HepG2 (cell line): ENCODE measurements around the gene MAP3K1. TPM values are rescaled to one million over a fixed set of nuclear protein-coding genes. Genes with fewer than 3 reads are reported as not detected.

Experiments used
- ARNTL ChIP-seq: sonication (generic); formaldehyde crosslinking; IDR thresholded peaks from 2 replicates; pipeline ENCODE4 v1.4.0; 2020; ENCODE audit warnings: mild to moderate bottlenecking, missing genetic modification reagents
- FIP1L1 ChIP-seq: fragments of 200-400 bp; formaldehyde crosslinking; IDR thresholded peaks from 2 replicates; pipeline ENCODE4 v1.6.1; 2018; ENCODE audit warnings: low read depth, mild to moderate bottlenecking, low read length, moderate library complexity, borderline replicate concordance; ENCODE audit not compliant: insufficient read depth
- HNRNPUL1 ChIP-seq: fragments of 200-400 bp; formaldehyde crosslinking; IDR thresholded peaks from 2 replicates; pipeline ENCODE4 v1.6.1; 2017; ENCODE audit warnings: low read depth, mild to moderate bottlenecking, low read length, moderate library complexity
- MAFF ChIP-seq: IDR thresholded peaks from 2 replicates; pipeline ENCODE4 v1.6.1; 2011; ENCODE audit warnings: low read depth, low read length, improper control_type of control experiment
- RAD21 ChIP-seq: fragments of 450-650 bp; formaldehyde crosslinking; IDR thresholded peaks from 2 replicates; pipeline ENCODE4 v1.5.0; 2020; ENCODE audit warnings: mild to moderate bottlenecking
- RARG ChIP-seq: sonication (generic); formaldehyde crosslinking; IDR thresholded peaks from 2 replicates; pipeline ENCODE4 v1.4.0; 2020; ENCODE audit warnings: low read depth, mild to moderate bottlenecking, missing genetic modification reagents
- STAG1 ChIP-seq: sonication (generic); formaldehyde crosslinking; IDR thresholded peaks from 2 replicates; pipeline ENCODE4 v1.4.0; 2020; ENCODE audit warnings: missing genetic modification reagents
- XRCC5 ChIP-seq: fragments of 200-400 bp; formaldehyde crosslinking; optimal IDR thresholded peaks from 2 replicates; pipeline ENCODE3; 2017; ENCODE audit warnings: mild to moderate bottlenecking, low read length
- ZFP1 ChIP-seq: IDR thresholded peaks from 2 replicates; pipeline ENCODE4 v1.6.1; 2016
- ZNF224 ChIP-seq: sonication (generic); formaldehyde crosslinking; IDR thresholded peaks from 2 replicates; pipeline ENCODE4 v1.5.0; 2020; ENCODE audit warnings: mild to moderate bottlenecking, missing genetic modification reagents
- ZNF383 ChIP-seq: sonication (generic); formaldehyde crosslinking; IDR thresholded peaks from 2 replicates; pipeline ENCODE4 v1.4.0; 2020; ENCODE audit warnings: missing genetic modification reagents, mild to moderate bottlenecking, borderline replicate concordance
- ZNF629 ChIP-seq: sonication (generic); formaldehyde crosslinking; conservative IDR thresholded peaks from 2 replicates; pipeline ENCODE4 v1.5.0; 2020; ENCODE audit warnings: missing genetic modification reagents
- polyA plus RNA-seq, 8 experiments: library from polyadenylated mRNA; depleted of rRNA in 3 of 8; stranded (reverse) in 7 of 8; unstranded in 1 of 8; fragments of >200 nt; fragmentation: Illumina TruSeq in 4 of 8; extraction: Trizol in 4 of 8; gene quantifications; 2 replicates each; pipeline versions ENCODE4 v1.2.1 to v1.2.3, GENCODE V29; 2011 to 2016; ENCODE audit warnings: low read depth in 4 of 8, missing spikeins in 1 of 8, mixed read lengths in 1 of 8; ENCODE audit not compliant: insufficient read depth in 1 of 8
- total RNA-seq, 5 experiments: library from RNA; depleted of rRNA; stranded (reverse); fragments of >200 nt; fragmentation: Illumina TruSeq; extraction: Trizol; gene quantifications; 2 replicates each; pipeline ENCODE4 v1.2.3, GENCODE V29; 2016; ENCODE audit warnings: low read depth in 1 of 5
- TF ChIP-seq, protein P1 (sequence below): IDR thresholded peaks from 2 replicates; pipeline ENCODE4 v1.6.1; 2016; ENCODE audit warnings: mild to moderate bottlenecking, missing biosample characterization, missing genetic modification reagents
- TF ChIP-seq, protein P2 (sequence below): IDR thresholded peaks from 2 replicates; pipeline ENCODE4 v1.6.1; 2012; ENCODE audit warnings: low read depth, low read length, improper control_type of control experiment

The MAP3K1 gene
- total and polyA plus RNA-seq, 2 of the 13 experiments (the other 11 are each of a cell fraction or from before 2014, with no cell fraction given), result 16.4 to 30.3 TPM

DNA sequence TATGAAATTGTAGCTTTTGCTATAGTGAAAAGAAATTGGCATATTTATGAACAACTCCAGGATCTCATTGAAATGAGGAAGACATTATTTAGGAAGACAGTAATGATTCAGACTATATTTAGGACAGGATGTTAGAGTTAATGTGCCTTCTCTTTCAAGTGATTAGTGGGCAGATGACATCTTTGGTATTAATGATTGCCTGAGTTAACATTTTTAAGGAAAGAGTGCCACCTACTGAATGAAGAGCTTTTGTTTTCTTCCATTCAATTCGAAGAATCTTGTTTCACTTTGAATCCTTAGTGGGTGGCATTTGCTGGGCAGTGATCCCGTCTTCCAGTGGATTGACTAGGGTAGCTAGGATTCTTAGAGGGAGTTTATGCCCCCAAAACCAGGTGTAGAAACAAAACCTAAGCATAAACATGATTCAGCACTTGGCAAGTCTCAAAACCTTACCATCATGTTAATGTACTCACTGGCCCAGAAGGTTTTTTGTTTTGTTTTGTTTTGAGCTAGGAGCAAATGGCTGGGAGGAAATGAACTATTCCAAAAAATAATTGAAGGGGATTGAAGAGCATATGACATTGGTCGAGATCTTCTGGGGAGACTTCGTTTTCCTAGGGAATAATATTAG, 23.2 kb downstream of the MAP3K1 start (continued):
- TF ChIP-seq XRCC5 (no peak), ARNTL (CRISPR knock-in tag) (no peak), ZNF629 (CRISPR knock-in tag) (no peak), RARG (CRISPR knock-in tag) (no peak), STAG1 (CRISPR knock-in tag) (peak; percentile 80), ZFP1 (no peak), RAD21 (peak; percentile 56), HNRNPUL1 (no peak), FIP1L1 (no peak), ZNF383 (CRISPR knock-in tag) (no peak), ZNF224 (no peak), MAFF (no peak)
- TF ChIP-seq, protein P1, sequence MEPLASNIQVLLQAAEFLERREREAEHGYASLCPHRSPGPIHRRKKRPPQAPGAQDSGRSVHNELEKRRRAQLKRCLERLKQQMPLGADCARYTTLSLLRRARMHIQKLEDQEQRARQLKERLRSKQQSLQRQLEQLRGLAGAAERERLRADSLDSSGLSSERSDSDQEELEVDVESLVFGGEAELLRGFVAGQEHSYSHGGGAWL, result no peak
- TF ChIP-seq, protein P2, sequence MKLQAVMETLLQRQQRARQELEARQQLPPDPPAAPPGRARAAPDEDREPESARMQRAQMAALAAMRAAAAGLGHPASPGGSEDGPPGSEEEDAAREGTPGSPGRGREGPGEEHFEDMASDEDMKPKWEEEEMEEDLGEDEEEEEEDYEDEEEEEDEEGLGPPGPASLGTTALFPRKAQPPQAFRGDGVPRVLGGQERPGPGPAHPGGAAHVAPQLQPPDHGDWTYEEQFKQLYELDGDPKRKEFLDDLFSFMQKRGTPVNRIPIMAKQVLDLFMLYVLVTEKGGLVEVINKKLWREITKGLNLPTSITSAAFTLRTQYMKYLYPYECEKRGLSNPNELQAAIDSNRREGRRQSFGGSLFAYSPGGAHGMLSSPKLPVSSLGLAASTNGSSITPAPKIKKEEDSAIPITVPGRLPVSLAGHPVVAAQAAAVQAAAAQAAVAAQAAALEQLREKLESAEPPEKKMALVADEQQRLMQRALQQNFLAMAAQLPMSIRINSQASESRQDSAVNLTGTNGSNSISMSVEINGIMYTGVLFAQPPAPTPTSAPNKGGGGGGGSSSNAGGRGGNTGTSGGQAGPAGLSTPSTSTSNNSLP, result peak; percentile 31; the same call in 1 of the 2 replicates
